NCI-H146 (cell line): ENCODE results near the gene NDEL1.

Source experiments
- DNase-seq: peaks from one replicate; lab custom pipeline; 2025; lab: John Stamatoyannopoulos, UW

NDEL1 gene

GRCh38 chr17:8458128-8458527 lies 22.4 kb downstream of the NDEL1 start:
- DNase-seq = no peak

DNA sequence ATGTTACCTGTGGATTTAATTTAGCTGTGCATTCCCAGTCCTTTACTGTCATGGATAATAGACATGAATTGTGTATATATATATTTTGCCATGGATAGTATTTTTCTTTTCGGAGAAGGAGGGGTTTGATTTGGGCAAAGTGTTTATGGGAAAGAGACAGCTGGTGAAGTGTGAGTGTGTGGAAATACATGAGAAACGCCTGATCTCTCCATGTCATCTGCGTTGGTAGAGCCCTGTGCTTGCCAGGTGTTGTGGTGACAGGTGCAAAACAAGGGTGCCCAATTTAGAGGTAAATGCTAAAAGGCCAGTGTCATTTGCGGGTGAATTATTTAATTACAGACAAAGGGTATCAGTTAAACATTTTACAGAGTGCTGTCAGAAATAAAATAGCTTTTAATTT lies 23.4 kb downstream of the NDEL1 start:
- DNase-seq = peak; percentile 64

DNA sequence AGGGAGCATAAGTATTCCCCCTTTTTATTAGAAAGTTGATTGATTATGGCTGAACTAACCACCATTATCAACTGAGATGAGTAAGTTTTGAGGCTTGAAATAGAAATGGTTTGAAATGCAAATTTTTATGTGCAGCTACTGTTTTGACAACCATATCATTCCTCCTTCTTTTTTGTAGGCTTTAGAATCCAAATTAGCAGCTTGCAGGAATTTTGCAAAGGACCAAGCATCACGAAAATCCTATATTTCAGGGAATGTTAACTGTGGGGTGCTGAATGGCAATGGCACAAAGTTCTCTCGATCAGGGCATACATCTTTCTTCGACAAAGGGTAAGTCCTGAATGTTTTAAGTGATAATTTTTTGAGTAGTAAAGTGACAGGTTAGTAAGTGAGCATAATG lies 24.1 kb downstream of the NDEL1 start:
- DNase-seq = no peak

DNA sequence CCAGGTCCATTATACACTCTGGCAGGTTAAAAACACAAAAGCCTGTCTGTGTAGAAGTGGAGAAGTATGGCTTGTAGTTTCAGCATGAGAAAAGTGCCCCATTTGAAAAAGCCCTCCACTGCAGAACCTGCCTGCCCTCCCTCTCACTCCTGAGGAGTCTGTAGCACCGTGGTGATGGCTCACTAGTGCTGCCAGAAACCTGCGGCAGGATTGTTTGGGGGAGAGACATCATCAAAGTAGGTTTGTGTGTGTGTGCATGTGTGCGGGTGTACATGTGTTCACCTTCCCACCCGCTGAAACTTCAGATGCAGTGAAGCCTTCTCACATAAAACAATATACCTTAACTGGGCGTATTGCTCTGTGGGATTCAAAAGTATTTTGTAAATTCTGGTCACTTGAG lies 26.9 kb downstream of the NDEL1 start:
- DNase-seq = no peak

- no peak for DNase-seq
These were observed 27.4 kb downstream of the NDEL1 start for GRCh38 chr17:8463099-8463498.

- DNase-seq = no peak
These were observed 29.3 kb downstream of the NDEL1 start for GRCh38 chr17:8464941-8465340.

GRCh38 chr17:8465356-8465755 lies 29.7 kb downstream of the NDEL1 start:
- DNase-seq = no peak

DNA sequence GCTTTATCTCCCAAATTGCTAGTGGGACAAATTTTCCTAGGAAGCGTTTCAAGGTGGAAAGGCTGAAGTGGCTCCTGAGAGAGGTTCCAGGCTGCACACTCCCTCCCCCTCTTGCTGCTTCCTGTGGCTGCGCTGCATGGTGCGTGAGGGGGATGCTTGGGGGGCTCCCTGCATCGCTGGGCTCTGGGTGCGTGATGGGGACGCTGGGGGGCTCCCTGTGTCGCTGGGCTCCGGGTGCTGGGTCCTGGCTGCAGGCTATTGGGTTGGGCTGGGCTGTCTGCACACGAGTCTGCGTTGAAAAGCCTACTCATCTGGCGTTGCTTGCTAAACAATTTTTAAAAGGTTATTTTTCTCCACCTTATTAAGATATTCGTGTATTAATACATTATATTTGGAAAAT lies 30.1 kb downstream of the NDEL1 start:
- no peak for DNase-seq

DNA sequence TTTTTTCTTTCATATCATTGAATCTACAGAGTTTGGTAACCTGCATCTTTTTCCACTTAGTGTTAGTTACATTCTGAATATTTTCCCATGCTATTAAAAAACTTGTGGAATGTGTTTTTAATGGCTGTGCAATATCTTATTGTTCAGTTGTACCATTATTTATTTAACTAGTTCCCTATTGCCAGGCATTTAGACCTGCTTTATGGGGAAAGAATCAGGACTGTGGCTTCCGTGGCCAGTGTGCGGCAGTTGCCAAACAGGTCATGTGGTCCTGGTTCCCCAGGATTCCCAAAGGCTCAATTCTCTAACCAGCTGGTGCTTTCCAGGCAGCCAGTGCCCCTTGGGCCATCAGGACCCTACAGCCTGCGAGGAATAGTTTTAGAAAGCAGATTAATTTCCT lies 30.8 kb downstream of the NDEL1 start:
- DNase-seq = no peak

DNA sequence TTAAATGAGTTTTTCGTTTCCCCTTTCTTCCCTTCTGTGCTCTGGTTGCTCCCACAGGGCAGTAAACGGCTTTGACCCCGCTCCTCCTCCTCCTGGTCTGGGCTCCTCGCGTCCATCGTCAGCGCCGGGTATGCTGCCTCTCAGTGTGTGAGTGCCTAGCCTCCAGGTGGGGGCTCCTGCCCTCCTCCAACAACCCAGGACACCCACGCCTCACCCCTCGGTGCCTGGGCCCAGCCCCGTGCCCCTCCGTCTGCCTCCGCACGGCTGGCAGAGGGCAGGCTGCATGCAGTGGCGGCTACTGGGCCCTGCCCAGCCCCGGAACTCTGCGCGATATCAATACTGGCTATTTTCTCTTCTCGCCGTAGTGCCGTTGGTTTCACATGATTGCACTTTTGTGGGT lies 31.2 kb downstream of the NDEL1 start:
- DNase-seq = no peak

DNA sequence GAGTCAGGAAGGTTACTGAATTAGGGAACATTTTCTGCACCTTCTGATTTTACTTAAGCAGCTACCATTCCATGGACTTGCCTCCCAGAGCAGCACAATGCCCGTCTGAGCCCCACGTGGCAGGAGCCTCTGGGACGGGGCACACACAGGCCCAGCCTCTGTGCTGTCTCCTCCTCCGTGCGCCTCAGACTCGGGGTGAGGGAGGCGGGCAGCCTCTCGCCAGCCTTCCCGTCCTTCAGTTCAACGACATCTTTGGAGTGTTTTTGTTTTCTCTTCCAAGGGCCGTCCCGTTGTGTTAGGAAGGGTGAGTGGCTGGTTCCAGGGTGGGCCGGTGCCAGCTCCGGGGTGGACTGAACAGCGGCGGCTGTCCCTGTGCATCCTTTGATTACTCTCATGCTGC lies 31.8 kb downstream of the NDEL1 start:
- DNase-seq = no peak

DNA sequence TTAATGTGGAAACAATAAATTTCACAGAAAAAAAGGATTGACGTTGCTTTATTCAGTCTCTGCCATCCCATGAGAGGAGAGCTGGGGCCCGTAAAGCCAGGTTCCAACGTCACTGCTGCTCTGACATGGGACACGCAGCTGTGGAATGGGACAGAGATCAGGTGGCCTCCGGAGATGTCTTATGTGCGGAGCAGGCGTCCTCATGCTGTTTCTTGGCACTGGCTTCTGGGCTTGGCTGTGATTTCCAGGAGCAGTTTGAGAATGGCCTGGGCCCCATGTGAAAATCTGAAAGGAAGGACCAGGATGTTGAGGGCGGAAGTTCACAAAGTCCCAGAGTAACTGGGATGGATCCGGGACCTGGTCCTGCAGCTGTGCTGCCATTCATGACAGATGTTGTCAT lies 32.4 kb downstream of the NDEL1 start:
- DNase-seq = no peak

- DNase-seq = no peak
These were observed 33.3 kb downstream of the NDEL1 start for GRCh38 chr17:8468980-8469379.

DNA sequence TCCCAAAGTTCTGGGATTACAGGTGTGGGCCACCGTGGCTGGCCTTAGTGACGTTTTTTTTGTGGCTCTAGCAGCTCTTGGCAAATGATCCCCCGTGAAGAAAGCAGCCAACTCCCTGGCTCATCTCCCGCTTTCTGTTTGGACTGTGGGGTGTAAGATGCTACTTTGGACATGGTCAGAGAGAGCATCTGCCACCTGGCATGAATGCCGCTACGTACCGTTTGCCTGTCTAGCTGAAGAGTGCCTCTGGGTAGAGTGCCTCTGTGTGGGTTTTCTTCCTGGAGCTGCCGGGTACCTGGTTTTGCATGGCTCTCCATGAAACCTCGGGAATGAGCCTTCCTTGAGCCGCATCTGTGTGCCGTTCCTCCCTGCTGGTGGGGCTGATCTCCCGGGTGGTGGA lies 34.3 kb downstream of the NDEL1 start:
- no peak for DNase-seq

DNA sequence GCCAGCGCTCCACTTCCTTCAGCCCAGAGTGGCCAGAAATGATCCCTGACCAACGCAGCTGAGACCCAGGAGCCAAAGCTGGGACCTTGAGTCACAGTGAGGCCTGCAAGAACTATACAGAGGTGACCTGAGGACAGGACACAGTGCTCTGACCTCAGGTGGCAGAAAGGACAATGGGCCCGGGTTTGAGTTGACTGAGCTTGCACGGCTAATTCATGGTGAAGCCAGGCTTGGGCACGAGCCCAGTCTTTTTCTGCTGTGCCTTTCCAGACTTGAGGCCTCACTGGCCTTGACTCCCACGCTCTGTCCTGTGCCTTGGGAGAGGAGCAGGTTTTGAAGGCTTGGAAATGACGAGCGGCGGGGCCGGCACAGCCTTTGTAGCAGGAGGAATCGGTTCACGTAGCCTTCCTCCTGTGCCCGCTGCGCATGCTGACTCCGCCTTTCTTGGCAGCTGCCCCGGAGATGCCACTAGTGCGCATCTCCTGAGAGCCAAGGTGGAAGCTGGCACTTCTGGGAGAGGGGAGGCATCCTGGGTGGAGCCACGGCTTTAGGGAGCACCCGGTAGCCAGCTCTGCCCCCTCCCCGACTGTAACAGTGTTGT lies 34.9 kb downstream of the NDEL1 start:
- DNase-seq = no peak

DNA sequence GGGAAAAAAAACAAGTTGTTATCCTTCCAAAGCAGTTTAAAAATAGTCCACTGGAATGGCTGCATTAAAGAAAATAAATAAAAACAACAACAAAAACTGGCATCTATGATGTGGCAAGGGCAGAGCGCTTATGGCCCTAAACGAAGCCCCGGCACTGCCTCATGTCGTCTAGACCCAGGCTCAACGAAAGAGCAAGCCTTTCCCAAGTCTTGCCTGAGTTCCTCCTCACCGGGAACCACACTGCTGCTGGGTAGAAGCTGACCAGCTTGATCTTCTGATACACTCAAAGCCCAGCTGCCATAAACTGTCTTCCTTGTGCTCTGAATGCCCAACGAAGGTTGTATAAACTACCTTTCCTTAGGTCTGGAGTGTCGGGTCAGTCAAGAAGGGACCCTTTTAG lies 37.0 kb downstream of the NDEL1 start:
- DNase-seq = no peak

DNA sequence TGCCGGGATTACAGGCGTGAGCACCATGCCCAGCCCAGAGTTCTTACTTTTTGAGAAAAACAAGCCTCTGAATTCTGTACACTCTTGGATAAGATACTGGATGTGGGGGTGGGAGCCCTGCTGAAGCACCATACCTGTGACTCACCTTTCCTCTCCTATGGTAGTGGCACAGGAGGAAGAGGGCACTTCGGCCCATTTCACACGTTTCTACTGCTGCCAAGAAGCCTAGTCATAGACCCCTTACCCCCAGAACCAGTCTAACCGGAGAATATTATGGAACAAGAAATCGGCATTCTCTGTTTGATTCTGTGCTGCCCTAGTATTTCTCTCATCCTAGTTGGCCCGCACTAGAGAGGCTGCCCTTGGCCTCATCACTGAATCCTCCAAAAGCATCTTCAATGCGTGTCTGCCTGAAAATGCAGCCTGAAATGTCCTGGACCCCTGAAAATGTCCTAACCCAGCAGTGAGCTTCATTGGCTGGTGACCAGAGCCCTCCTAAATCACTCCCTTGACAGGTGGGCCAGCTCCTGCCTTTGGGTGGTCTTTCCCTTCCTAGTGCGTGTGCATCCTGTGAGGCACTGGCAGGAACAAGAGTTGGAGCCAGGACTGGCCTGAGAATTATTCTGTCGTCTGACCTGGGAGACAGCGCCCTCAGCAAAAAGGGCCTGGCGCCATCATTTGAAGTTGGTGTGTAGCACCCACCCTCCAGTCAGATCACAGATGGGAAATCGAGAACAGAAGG lies 37.9 kb downstream of the NDEL1 start:
- no peak for DNase-seq

DNA sequence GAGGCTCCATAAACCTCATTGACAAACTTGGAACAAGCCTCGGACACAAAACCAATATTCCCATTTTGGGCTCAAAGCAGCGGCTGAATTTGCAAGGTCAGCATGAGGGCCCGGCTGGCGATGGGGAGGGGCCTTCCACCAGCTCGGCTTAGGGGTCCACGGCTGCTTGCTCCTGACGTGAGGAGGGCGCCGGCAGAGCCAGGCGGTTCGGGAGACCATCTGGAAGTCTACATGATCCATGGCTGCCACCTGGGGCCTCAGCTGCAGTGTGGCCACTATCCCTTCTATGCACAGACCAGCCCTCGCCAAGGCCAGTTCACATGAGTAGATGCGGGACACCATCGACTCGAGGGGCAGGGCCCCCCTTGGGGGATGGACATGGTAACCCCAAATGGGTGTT lies 39.1 kb downstream of the NDEL1 start:
- DNase-seq = no peak

DNA sequence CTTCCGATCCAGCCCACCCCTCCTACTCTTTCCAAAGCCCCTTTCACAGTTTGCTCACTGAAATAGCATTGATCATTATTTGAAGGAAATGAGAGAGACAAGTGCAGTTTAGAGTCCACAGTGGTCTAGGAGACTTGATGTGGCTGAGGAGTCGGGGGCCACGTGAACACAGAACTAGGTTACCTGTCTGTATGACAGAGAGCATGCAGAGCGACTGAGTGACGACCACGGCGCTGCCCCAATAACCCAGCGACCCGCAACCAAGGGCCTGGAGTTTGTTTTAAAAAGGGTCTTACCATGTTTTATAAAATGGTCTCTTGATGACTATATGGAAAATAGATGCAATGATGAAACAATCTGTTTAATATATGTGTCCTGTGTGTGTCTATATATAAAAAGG lies 39.5 kb downstream of the NDEL1 start:
- DNase-seq = no peak

DNA sequence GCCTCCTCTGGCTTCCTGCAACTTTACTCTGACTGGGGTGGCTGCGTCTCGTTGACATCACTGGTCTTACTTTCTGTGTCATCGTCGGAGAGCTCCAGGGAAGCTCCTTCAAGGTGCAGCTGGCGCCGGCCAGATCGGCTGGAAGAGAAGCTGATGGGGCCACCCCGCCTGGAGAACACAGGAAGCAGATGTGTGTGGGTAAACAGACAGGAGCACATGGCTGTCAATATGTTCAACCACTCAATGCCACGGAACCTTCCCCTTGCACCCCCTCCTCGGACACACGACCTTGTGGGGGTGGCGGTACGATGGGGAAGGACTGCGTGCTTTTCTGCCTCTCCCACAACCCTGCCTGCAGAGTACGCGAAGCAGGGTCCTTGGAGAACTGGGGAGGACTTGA lies 40.1 kb downstream of the NDEL1 start:
- DNase-seq = no peak

DNA sequence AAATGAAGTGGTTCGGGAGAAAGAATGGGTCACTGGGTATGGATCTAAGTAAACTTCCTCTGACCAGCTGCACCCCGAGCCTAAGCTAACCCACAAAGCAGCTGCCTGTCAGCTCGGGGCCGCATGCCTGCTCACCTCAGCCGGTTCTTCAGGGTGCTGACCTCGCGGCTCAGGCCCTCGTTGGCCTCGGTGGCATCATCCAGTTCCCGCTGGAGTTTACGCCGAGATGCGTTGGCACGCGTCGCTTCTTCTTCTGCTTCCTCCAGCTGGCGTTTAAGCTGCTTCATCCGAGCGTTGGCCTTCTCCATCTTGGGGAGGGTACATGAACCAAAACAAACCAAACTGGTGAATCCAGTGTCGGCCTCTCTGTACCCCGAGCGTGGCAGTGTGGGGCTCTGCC lies 41.1 kb downstream of the NDEL1 start:
- no peak for DNase-seq

DNA sequence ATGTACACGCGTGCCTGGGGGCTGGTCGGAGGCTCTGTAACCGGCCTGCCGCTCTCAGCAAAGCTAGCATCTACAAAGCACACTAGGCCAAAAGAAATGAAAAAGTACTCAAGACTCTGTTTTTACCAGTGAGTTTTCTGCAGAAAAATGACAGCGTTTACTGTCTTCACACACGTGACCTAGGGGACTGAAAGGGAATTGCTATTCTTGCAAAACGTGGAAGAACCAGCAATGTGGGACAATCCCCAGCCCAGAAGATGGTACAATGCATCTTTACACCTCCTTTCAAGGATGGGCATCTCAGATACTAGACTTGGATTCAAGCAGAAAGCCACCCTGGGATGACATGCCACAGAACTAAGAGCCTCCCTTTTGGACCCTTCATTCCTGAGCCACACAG lies 41.5 kb downstream of the NDEL1 start:
- DNase-seq = no peak

GRCh38 chr17:8477715-8478441 lies 42.2 kb downstream of the NDEL1 start:
- DNase-seq = no peak
